ENCODE measurements around the gene MAS1L.

MAS1L gene

GRCh38 chr6:29483186-29483585, 4.6 kb downstream of the MAS1L start:
- in situ Hi-C loops (cut with HindIII; ENCODE audit: low pct_ligation_motif_present, low sequenced_read_pairs) = no loop called here
- peak; percentile 12 for DNase-seq
- H3K27me3 ChIP-seq (replicated peaks) = no peaks in the 10 kb centered on the region
- peak overlapping the region; percentile 31 for H3K27ac ChIP-seq
- no peaks in the 10 kb centered on the region for H3K36me3 ChIP-seq (replicated peaks)
- H3K4me3 ChIP-seq (ENCODE audit: low read depth, low read length) = no peak overlapping the region
- no peak for TF ChIP-seq CTCF (IDR thresholded peaks at IDR 0.05; ENCODE audit: low read depth, low read length, missing control alignments)

GRCh38 chr6:29479560-29479959, 8.2 kb downstream of the MAS1L start:
- Histone ChIP-seq H3K27me3 (replicated peaks) (no peaks in the 10 kb centered on the region), H3K4me3 (ENCODE audit: low read depth, low read length) (no peak overlapping the region), H3K27ac (no peak overlapping the region), H3K36me3 (replicated peaks) (no peaks in the 10 kb centered on the region)
- no peak for TF ChIP-seq CTCF (IDR thresholded peaks at IDR 0.05; ENCODE audit: low read depth, low read length, missing control alignments)
- in situ Hi-C loops (cut with HindIII; ENCODE audit: low pct_ligation_motif_present, low sequenced_read_pairs) = no loop called here
- no peak for DNase-seq

GRCh38 chr6:29478740-29479139, 9.0 kb downstream of the MAS1L start:
- no peak for DNase-seq
- H3K27me3 ChIP-seq (replicated peaks) = no peaks in the 10 kb centered on the region
- H3K4me3 ChIP-seq (ENCODE audit: low read depth, low read length) = no peak overlapping the region
- in situ Hi-C loops (cut with HindIII; ENCODE audit: low pct_ligation_motif_present, low sequenced_read_pairs) = no loop called here
- TF ChIP-seq CTCF (IDR thresholded peaks at IDR 0.05; ENCODE audit: low read depth, low read length, missing control alignments) = no peak
- no peak overlapping the region for H3K27ac ChIP-seq
- H3K36me3 ChIP-seq (replicated peaks) = no peaks in the 10 kb centered on the region

- in situ Hi-C loops (cut with HindIII; ENCODE audit: low pct_ligation_motif_present, low sequenced_read_pairs) = no loop called here
- DNase-seq = no peak
- H3K27me3 ChIP-seq (replicated peaks) = no peaks in the 10 kb centered on the region
- TF ChIP-seq CTCF (IDR thresholded peaks at IDR 0.05; ENCODE audit: low read depth, low read length, missing control alignments) = no peak
- H3K4me3 ChIP-seq (ENCODE audit: low read depth, low read length) = no peak overlapping the region
- no peak overlapping the region for H3K27ac ChIP-seq
- no peaks in the 10 kb centered on the region for H3K36me3 ChIP-seq (replicated peaks)
Observed at GRCh38 chr6:29477923-29478450, 9.8 kb downstream of the MAS1L start.

- in situ Hi-C loops (cut with HindIII; ENCODE audit: low pct_ligation_motif_present, low sequenced_read_pairs) = no loop called here
- Histone ChIP-seq H3K27me3 (replicated peaks) (no peaks in the 10 kb centered on the region), H3K36me3 (replicated peaks) (no peaks in the 10 kb centered on the region), H3K27ac (no peak overlapping the region), H3K4me3 (ENCODE audit: low read depth, low read length) (no peak overlapping the region)
- DNase-seq = no peak
- TF ChIP-seq CTCF (IDR thresholded peaks at IDR 0.05; ENCODE audit: low read depth, low read length, missing control alignments) = no peak
Observed at GRCh38 chr6:29474996-29475395, 12.8 kb downstream of the MAS1L start.

- Histone ChIP-seq H3K4me3 (ENCODE audit: low read depth, low read length) (no peak overlapping the region), H3K36me3 (replicated peaks) (no peaks in the 10 kb centered on the region), H3K27ac (no peak overlapping the region), H3K27me3 (replicated peaks) (no peaks in the 10 kb centered on the region)
- in situ Hi-C loops (cut with HindIII; ENCODE audit: low pct_ligation_motif_present, low sequenced_read_pairs) = no loop called here
- no peak for TF ChIP-seq CTCF (IDR thresholded peaks at IDR 0.05; ENCODE audit: low read depth, low read length, missing control alignments)
- no peak for DNase-seq
Observed at GRCh38 chr6:29466241-29466640, 21.5 kb downstream of the MAS1L start.

Data from brain microvascular endothelial cell (primary cell).